IPS-18c (cell line): ENCODE measurements around the gene PPME1.

Source experiments
- H3K4me3 ChIP-seq: 2 replicates; pipeline ENCODE4 v1.7.0; 2013; ENCODE audit warnings: low read depth, mild to moderate bottlenecking, low read length, moderate library complexity; ENCODE audit not compliant: insufficient read depth
- H3K9me3 ChIP-seq: one replicate; pipeline ENCODE4 v1.6.1; 2013; ENCODE audit warnings: mild to moderate bottlenecking, low read length, moderate library complexity; ENCODE audit not compliant: control insufficient read depth, insufficient read depth

The PPME1 gene

DNA sequence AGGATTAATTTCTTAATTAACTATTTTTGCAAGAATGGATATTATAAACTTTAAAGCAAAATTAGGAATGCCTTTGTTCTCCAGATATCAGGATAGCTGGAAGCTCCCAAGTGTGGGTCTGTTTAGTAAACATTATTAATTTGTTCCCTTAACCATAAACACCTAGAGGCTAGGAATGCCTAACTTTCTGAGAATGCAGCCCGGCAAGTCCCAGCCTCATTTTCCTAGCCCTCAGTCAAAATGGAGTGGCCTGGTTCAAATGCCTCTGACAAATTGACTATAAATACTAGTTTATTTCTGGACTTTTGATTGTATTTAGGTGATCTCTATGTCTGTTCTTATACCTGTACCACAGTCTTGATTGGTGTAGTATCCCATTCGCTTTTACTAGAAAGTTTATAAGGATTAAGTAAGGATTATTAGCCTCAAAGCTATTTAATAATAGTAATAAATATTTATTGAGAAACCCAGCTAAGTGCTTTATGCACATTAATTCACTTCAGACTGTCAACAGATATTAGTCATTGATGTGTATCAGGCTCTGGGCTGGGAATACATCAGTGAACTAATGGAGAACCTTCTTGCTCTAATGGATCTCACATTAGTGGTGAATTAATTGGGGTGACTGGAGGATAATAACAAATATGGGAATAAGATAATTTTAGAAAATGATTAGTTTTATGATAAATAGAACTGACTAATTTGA lies 25.8 kb downstream of the PPME1 start:
- H3K4me3 ChIP-seq = no peak overlapping the region
- no peaks in the 10 kb centered on the region for H3K9me3 ChIP-seq

DNA sequence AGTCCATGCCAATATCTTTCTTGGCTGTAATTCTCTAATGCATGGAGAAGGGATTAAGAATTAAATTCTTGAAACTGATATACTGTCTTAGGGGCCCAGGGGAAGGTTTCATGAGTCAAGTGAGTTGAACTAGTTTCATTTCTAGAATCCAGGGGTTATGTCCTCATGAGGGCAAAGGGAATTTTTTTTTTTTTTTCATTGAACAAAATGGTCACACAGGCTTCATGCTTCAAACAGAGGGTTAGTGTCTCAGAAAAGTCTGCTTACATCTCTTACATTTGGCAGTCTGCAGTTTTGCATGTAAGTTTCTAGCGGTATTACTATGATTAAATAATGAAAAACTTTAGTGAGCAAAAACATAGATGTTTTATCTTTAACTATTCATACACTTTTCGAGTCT lies 32.9 kb downstream of the PPME1 start:
- H3K9me3 ChIP-seq = no peaks in the 10 kb centered on the region
- H3K4me3 ChIP-seq = no peak overlapping the region

DNA sequence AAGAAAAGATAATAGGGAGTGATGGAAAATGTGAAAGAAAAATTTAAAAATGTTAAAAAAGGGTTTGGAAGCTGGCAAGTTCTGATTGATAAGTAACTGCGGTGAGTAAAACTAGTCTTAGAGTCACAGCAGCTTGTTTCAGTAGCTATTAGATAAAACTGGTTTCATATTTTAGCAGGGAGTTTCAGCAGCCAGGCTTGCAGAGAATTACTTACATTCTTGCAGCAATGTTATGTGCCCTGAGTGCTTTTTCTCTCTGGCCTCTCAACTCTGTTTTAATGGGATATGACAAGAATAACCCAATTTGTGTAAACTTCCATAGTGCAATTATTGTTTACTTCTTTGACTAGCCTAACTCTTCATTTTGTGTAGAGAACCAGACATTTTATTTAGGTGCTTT lies 33.6 kb downstream of the PPME1 start:
- Histone ChIP-seq H3K4me3 (no peak overlapping the region), H3K9me3 (no peaks in the 10 kb centered on the region)

- Histone ChIP-seq H3K9me3 (no peaks in the 10 kb centered on the region), H3K4me3 (no peak overlapping the region)
Measured at GRCh38 chr11:74205181-74205580, 34.1 kb downstream of the PPME1 start.

- Histone ChIP-seq H3K9me3 (no peaks in the 10 kb centered on the region), H3K4me3 (no peak overlapping the region)
Measured at GRCh38 chr11:74206746-74207145, 35.7 kb downstream of the PPME1 start.

- H3K9me3 ChIP-seq = no peaks in the 10 kb centered on the region
- no peak overlapping the region for H3K4me3 ChIP-seq
Measured at GRCh38 chr11:74208507-74208906, 37.4 kb downstream of the PPME1 start.

- Histone ChIP-seq H3K9me3 (peaks cover 2% of the 10 kb centered on the region), H3K4me3 (no peak overlapping the region; the same call in 1 of the 2 replicates)
Measured at GRCh38 chr11:74212533-74212932, 41.4 kb downstream of the PPME1 start.

DNA sequence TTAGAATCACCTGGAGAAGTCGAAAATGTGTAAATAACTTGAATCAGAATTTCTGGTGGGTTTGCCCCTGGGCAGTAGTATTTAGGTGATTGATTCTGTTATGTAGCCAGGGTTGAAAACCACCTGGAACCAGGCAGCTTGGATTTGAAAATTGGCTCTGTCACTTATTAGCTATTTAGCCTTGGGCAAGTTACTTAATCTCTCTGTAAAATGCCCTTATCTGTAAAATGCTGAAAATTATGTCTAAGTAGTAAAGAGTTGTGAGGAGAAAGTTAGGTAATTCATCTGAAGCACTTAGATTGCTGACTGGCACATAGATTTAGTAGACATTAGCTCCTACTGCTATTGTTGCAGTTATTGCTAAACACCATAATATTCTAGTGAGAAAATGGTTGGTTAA lies 49.3 kb downstream of the PPME1 start:
- no peak overlapping the region for H3K4me3 ChIP-seq
- no peaks in the 10 kb centered on the region for H3K9me3 ChIP-seq

DNA sequence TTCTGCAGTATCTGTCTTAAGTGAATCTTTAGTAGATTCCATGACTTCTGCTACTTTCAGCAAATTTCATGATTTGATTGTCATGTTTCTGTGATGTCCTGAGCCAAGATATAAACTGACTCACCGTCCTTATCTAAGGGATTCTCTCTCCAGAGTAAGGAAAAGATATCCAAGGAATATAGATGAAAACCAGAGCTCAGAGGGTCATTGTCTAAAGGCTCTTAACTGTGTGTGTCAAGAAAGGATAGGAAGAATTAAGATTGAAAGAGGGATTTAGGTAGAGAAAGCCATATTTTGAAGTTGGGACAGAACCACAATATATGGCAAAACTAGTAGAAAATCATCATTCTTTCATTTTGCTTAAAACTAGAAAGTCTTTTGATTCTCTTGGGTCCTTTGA lies 50.7 kb downstream of the PPME1 start:
- Histone ChIP-seq H3K9me3 (no peaks in the 10 kb centered on the region), H3K4me3 (no peak overlapping the region)

DNA sequence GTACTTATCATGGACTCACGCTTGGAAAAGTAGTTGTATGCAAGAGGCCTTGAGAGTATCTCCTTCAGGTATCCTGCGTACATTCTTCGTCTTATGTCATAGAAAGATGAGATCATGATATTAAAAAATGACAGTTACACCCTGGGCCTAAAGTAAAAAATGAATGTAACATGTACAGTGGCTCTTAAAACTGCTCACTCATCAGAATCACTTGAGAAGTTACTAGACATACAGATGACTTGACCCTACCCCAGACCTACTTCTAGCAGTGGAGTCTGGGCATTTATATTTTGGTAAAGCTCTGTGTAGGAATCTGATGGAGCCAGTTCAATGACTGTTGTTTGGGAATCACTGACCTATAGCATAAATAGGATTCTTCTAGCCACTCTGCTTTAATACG lies 54.5 kb downstream of the PPME1 start:
- H3K9me3 ChIP-seq = no peaks in the 10 kb centered on the region
- H3K4me3 ChIP-seq = no peak overlapping the region

- Histone ChIP-seq H3K4me3 (no peak overlapping the region), H3K9me3 (no peaks in the 10 kb centered on the region)
Measured at GRCh38 chr11:74226907-74227306, 55.8 kb downstream of the PPME1 start.

GRCh38 chr11:74232311-74232950 lies 61.3 kb downstream of the PPME1 start:
- Histone ChIP-seq H3K4me3 (no peak overlapping the region), H3K9me3 (no peaks in the 10 kb centered on the region)

GRCh38 chr11:74233683-74234082 lies 62.6 kb downstream of the PPME1 start:
- no peak overlapping the region for H3K4me3 ChIP-seq
- no peaks in the 10 kb centered on the region for H3K9me3 ChIP-seq

- H3K4me3 ChIP-seq = no peak overlapping the region
- no peaks in the 10 kb centered on the region for H3K9me3 ChIP-seq
Measured at GRCh38 chr11:74235121-74235520, 64.0 kb downstream of the PPME1 start.

DNA sequence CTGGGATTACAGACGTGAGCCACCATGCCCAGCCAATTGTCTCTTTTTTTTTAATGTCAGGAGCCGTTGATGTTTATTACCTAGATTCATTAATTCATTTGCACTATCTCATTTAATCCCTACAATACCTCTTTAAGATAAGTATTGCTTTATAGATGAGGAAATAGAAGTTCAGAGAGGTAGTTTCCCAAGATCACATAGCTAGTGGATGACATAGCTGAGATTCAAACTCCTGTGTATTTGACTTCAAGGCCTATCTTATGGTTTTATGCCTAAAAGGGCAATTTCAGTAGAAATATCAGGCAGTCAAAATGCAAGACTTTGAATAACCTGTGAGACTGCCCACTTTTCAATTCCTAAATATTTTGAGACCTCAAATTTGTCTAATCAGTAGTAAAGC lies 66.5 kb downstream of the PPME1 start:
- H3K9me3 ChIP-seq = no peaks in the 10 kb centered on the region
- no peak overlapping the region for H3K4me3 ChIP-seq

GRCh38 chr11:74238243-74238642 lies 67.2 kb downstream of the PPME1 start:
- no peaks in the 10 kb centered on the region for H3K9me3 ChIP-seq
- no peak overlapping the region for H3K4me3 ChIP-seq

- no peak overlapping the region for H3K4me3 ChIP-seq
- no peaks in the 10 kb centered on the region for H3K9me3 ChIP-seq
Measured at GRCh38 chr11:74248469-74248868, 77.4 kb downstream of the PPME1 start.

- Histone ChIP-seq H3K9me3 (no peaks in the 10 kb centered on the region), H3K4me3 (no peak overlapping the region)
Measured at GRCh38 chr11:74249496-74249895, 78.4 kb downstream of the PPME1 start.

DNA sequence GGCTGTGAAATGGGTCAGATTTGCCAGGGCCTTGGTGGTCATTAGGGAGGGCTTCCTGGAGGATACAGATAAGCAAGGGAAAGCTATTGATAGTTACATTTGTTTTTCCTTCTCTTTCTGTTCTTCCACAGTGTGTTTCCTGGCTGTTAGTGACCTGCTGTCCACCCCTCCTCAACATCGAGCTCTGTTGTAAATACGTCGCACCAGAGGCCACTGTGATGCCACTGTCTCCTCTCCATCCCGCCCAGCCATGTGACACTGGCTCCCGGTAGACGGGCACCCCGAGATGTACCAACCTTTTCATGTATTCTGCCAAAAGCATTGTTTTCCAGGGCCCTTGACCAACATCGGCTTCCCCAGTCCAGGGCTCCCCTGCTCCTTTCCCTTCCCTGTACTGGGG lies 82.3 kb downstream of the PPME1 start:
- H3K4me3 ChIP-seq = no peak overlapping the region
- no peaks in the 10 kb centered on the region for H3K9me3 ChIP-seq
